ENCODE measurements around the gene CHKA. TPM values are rescaled to one million over a fixed set of nuclear protein-coding genes. Genes with fewer than 3 reads are reported as not detected.

CHKA gene
- total and polyA plus RNA-seq, 2 of the 8 experiments (the other 6 are each of a cell fraction or from before 2014, with no cell fraction given): 61.2 to 86.6 TPM

DNA sequence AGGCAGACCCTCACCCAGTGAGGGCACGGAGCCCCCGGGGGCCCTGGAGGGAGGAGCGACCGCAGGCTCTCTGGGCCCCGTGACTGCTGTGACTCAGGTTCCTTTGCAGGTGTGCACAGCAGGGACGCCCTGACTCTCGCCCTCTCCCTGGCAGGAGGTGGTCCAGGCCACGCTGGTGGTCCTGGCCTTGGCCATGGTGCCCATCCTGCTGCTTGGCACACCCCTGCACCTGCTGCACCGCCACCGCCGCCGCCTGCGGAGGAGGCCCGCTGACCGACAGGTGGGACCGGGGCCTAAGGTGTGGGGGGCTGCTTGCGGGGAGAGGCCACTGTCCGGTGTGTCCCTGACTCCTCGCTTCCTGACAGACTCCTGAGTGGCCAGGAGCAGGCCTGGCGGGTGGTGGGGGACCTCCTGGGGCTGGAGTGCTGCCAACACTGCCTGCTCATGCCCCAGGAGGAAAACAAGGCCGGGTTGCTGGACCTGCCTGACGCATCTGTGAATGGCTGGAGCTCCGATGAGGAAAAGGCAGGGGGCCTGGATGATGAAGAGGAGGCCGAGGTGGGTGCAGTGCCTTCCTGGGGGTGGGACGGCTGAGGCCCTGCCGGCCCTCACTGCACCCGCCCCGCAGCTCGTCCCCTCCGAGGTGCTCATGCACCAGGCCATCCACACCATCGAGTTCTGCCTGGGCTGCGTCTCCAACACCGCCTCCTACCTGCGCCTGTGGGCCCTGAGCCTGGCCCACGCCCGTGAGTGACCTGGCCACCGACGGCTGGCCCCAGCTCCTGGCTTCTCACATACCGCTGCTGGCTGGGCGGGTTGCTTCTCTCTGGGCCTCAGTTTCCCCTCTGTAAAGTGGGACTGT lies 71.4 kb downstream of the CHKA start:
- Histone ChIP-seq H2BK5ac (ENCODE audit: low read depth, low read length) (no peak overlapping the region), H2AK5ac (ENCODE audit: low read depth, low read length) (no peak overlapping the region), H2BK120ac (replicated peaks; ENCODE audit: low read depth, low read length) (no peak overlapping the region), H3K36me3 (ENCODE audit: control insufficient read depth in 2 of 4, insufficient read depth in 4 of 4, low read length in 3 of 4) (peaks cover 0 to 6% (median 2%) of the 10 kb centered on the region in 4 experiments; a peak in 3 of 8 replicates), H3K27me3 (replicated peaks in 1 of 4; ENCODE audit: control insufficient read depth in 3 of 4, extremely low read depth in 1 of 4, insufficient read depth in 3 of 4, low read length in 3 of 4) (no peaks in the 10 kb centered on the region), H3K23ac (ENCODE audit: insufficient read length) (no peak overlapping the region), H3K23me2 (ENCODE audit: low read depth, low read length) (no peaks in the 10 kb centered on the region), H3K56ac (replicated peaks; ENCODE audit: insufficient read length, low read depth, low read length) (no peak overlapping the region), H3K4ac (replicated peaks; ENCODE audit: insufficient read length, low read depth, low read length) (no peak overlapping the region), H2AFZ (ENCODE audit: low read length) (no peak overlapping the region), H3K4me3 (ENCODE audit: extremely low read depth in 1 of 4, insufficient read depth in 2 of 4, low read depth in 3 of 4, low read length in 4 of 4) (no peak overlapping the region), H4K5ac (ENCODE audit: insufficient read length, low read depth, low read length) (no peak overlapping the region), H4K91ac (replicated peaks; ENCODE audit: insufficient read length, low read length) (no peak overlapping the region), H3K79me2 (ENCODE audit: control insufficient read depth in 1 of 2, insufficient read depth in 2 of 2, low read length in 2 of 2) (no peaks in the 10 kb centered on the region), H3K14ac (ENCODE audit: insufficient read length) (no peak overlapping the region), H4K20me1 (replicated peaks in 1 of 2; ENCODE audit: control insufficient read depth in 1 of 2, insufficient read depth in 2 of 2, low read length in 2 of 2) (peaks cover 1 to 10% of the 10 kb centered on the region in 2 experiments), H3K27ac (ENCODE audit: low read depth, low read length) (no peak overlapping the region), H3K18ac (ENCODE audit: extremely low read depth, low read length) (no peak overlapping the region), H2BK15ac (ENCODE audit: low read length) (no peak overlapping the region), H3K4me1 (replicated peaks in 1 of 4; ENCODE audit: control insufficient read depth in 3 of 4, insufficient read depth in 4 of 4, low read length in 3 of 4) (peaks cover 0 to 10% (median 6%) of the 10 kb centered on the region in 4 experiments; a peak in 5 of 7 replicates), H3K4me2 (ENCODE audit: insufficient read depth in 1 of 2, low read depth in 2 of 2, low read length in 2 of 2) (no peak overlapping the region), H3K79me1 (ENCODE audit: low read depth, low read length) (peaks cover 3% of the 10 kb centered on the region; the same call in 1 of the 2 replicates), H4K8ac (ENCODE audit: extremely low read depth, insufficient read depth, low read length) (no peak overlapping the region), H3K9ac (replicated peaks in 1 of 4; ENCODE audit: extremely low read depth in 1 of 4, low read depth in 3 of 4, low read length in 3 of 4) (no peak overlapping the region), H3K9me3 (ENCODE audit: insufficient read depth in 2 of 2, low read depth in 1 of 2, low read length in 1 of 2) (no peaks in the 10 kb centered on the region), H2BK12ac (ENCODE audit: low read depth, low read length) (no peak overlapping the region), H2BK20ac (ENCODE audit: low read length) (no peak overlapping the region)
- TF ChIP-seq NANOG (IDR thresholded peaks at IDR 0.05; ENCODE audit: insufficient read depth, low read depth, low read length, poor library complexity, severe bottlenecking) (no peak), RAD21 (IDR thresholded peaks at IDR 0.05 in 1 of 2, conservative IDR thresholded peaks at IDR 0.05 in 1 of 2; ENCODE audit: low read depth in 2 of 2, low read length in 2 of 2) (peak in 1 of 2 experiments; percentile 26; a peak in 2 of 4 replicates), CTCF (IDR thresholded peaks at IDR 0.05; ENCODE audit: control extremely low read depth in 1 of 3, insufficient read depth in 1 of 3, low read depth in 1 of 3, low read length in 3 of 3) (peak in 2 of 3 experiments; percentile 16 to 38; a peak in 1 of 4 replicates)
- FAIRE-seq (no peak), DNase-seq (ENCODE audit: low read depth in 1 of 2, low spot score in 2 of 2) (no peak)
- ChIA-PET POLR2A (ENCODE audit: partially characterized antibody) (interaction anchor here (1.2 to 10.8 kb wide), 2 partner anchors 14 to 57 kb away, joined by 3 to 183 read pairs; partner anchors contain the start of genes NDUFS8 and TCIRG1), CTCF (ENCODE audit: partially characterized antibody) (interaction anchor here (1.1 to 2.3 kb wide), 5 partner anchors 9 to 159 kb away, joined by 4 to 9 read pairs (median 5); no protein-coding TSS in a partner anchor)
- whole genome bisulfite sequencing, 2 experiments (ENCODE audit: extremely low coverage in 1 of 2, insufficient coverage in 1 of 2, insufficient read length in 1 of 2, insufficient replicate concordance in 2 of 2, low coverage in 1 of 2, low lambda C conversion rate in 2 of 2, missing lambda C conversion rate in 1 of 2): 93% methylated on average over 40 of the region's 40 CpGs; no CpG with 5 or more reads in 1 of the 2 experiments

All from H1 (cell line).